Upper lobe of left lung (tissue), 4 donors: ENCODE data around the gene BCL7A.
"Not testable (repeated sequence)": the region's sequence is repeated elsewhere in the genome, so short reads cannot be mapped to it uniquely, and the experiment has no call there.

Experiments used
- CTCF ChIP-seq, 6 experiments: fragments of 450-650 bp in 4 of 6; fragments of 200-600 bp in 2 of 6; sonication (generic) in 2 of 6; IDR thresholded peaks; one replicate each; pipeline ENCODE4 v1.5.1; 2016 to 2019; ENCODE audit warnings: antibody characterized with exemption in 6 of 6
- EP300 ChIP-seq, 4 donors: sonication (generic); formaldehyde crosslinking; IDR thresholded peaks; one replicate each; pipeline ENCODE4 v1.5.1; 2017; ENCODE audit warnings: antibody characterized with exemption in 4 of 4, control low read depth in 2 of 4
- POLR2A ChIP-seq, 4 donors: fragments of 450-650 bp; IDR thresholded peaks; one replicate each; pipeline ENCODE4 v1.5.1; 2016 to 2017; ENCODE audit warnings: antibody characterized with exemption in 4 of 4, mild to moderate bottlenecking in 2 of 4
- POLR2AphosphoS5 ChIP-seq, 2 donors: sonication (generic); formaldehyde crosslinking; IDR thresholded peaks; one replicate each; pipeline ENCODE4 v1.5.1; 2017; ENCODE audit warnings: antibody characterized with exemption in 2 of 2

- not testable (repeated sequence) for TF ChIP-seq POLR2A, CTCF, POLR2AphosphoS5, EP300 (IDR thresholded peaks at IDR 0.05)
Measured at GRCh38 chr12:122105496-122105895, 83.8 kb downstream of the BCL7A start.
